HEK293 (cell line): ENCODE data around the gene MORN1.

ENCODE experiments used
- CTCF ChIA-PET: fragments of 350-600 bp; formaldehyde crosslinking; extraction: SDS; loops from one replicate; lab custom pipeline; 2021; ENCODE audit warnings: antibody characterized with exemption; lab: Yijun Ruan, JAX
- POLR2A ChIA-PET: fragments of 300-600 bp; formaldehyde crosslinking; extraction: SDS; loops from one replicate; lab custom pipeline; 2020; ENCODE audit warnings: antibody characterized with exemption, inconsistent platforms; lab: Yijun Ruan, JAX
- H3K27ac ChIP-seq: fragments of 200-500 bp; sonication (Bioruptor generic); 2 replicates; pipeline ENCODE4 v1.5.1; 2014; ENCODE audit warnings: low read depth, low read length, control low read depth, inconsistent platforms; ENCODE audit errors: extremely low read depth
- H3K36me3 ChIP-seq, 2 experiments: fragments of 200-500 bp in 1 of 2; sonication (Bioruptor generic) in 1 of 2; 1 replicate in 1 of 2; 2 replicates in 1 of 2; pipeline ENCODE4 v1.5.1; 2014 to 2017; ENCODE audit warnings: inconsistent platforms in 2 of 2, low read length in 2 of 2; ENCODE audit not compliant: control insufficient read depth in 2 of 2, insufficient read depth in 1 of 2
- H3K4me1 ChIP-seq: fragments of 200-500 bp; sonication (Bioruptor generic); 2 replicates; pipeline ENCODE4 v1.5.1; 2014; ENCODE audit warnings: mild to moderate bottlenecking, low read length, inconsistent platforms; ENCODE audit not compliant: control insufficient read depth, insufficient read depth
- H3K4me3 ChIP-seq: 2 replicates; pipeline ENCODE4 v1.5.1; 2011; ENCODE audit warnings: low read depth, mild to moderate bottlenecking, control low read depth, low read length, moderate library complexity
- H3K9me3 ChIP-seq: fragments of 200-500 bp; sonication (Bioruptor generic); 2 replicates; pipeline ENCODE4 v1.5.1; 2014; ENCODE audit warnings: low read depth, low read length, inconsistent platforms; ENCODE audit not compliant: control insufficient read depth, insufficient read depth
- AEBP2 ChIP-seq: fragments of 450-650 bp; formaldehyde crosslinking; IDR thresholded peaks from 2 replicates; pipeline ENCODE4 v1.5.1; 2016; ENCODE audit warnings: missing biosample characterization, missing genetic modification characterization, borderline replicate concordance
- GLIS2 ChIP-seq: fragments of 450-650 bp; formaldehyde crosslinking; IDR thresholded peaks from 2 replicates; pipeline ENCODE4 v1.5.1; 2016; ENCODE audit warnings: missing biosample characterization, missing genetic modification characterization
- INSM2 ChIP-seq: fragments of 450-650 bp; formaldehyde crosslinking; IDR thresholded peaks from 2 replicates; pipeline ENCODE4 v1.5.1; 2016; ENCODE audit warnings: missing biosample characterization, missing genetic modification characterization
- KLF1 ChIP-seq: fragments of 450-650 bp; formaldehyde crosslinking; IDR thresholded peaks from 2 replicates; pipeline ENCODE4 v1.5.1; 2016; ENCODE audit warnings: missing biosample characterization, missing genetic modification characterization
- KLF17 ChIP-seq: fragments of 450-650 bp; formaldehyde crosslinking; IDR thresholded peaks from 2 replicates; pipeline ENCODE4 v1.5.1; 2016; ENCODE audit warnings: missing biosample characterization, missing genetic modification characterization
- KLF8 ChIP-seq: fragments of 450-650 bp; formaldehyde crosslinking; IDR thresholded peaks from 2 replicates; pipeline ENCODE4 v1.5.1; 2016; ENCODE audit warnings: missing biosample characterization, missing genetic modification characterization
- PATZ1 ChIP-seq: fragments of 450-650 bp; formaldehyde crosslinking; IDR thresholded peaks from 2 replicates; pipeline ENCODE4 v1.5.1; 2016; ENCODE audit warnings: missing biosample characterization, missing genetic modification characterization
- SALL2 ChIP-seq: fragments of 450-650 bp; formaldehyde crosslinking; IDR thresholded peaks from 2 replicates; pipeline ENCODE4 v1.5.0; 2017; ENCODE audit warnings: missing biosample characterization, mild to moderate bottlenecking, missing genetic modification characterization, borderline replicate concordance
- SP2 ChIP-seq: fragments of 450-650 bp; formaldehyde crosslinking; IDR thresholded peaks from 2 replicates; pipeline ENCODE4 v1.5.1; 2016; ENCODE audit warnings: missing biosample characterization, missing genetic modification characterization
- TRIM28 ChIP-seq: IDR thresholded peaks from 2 replicates; pipeline ENCODE4 v1.6.1; 2011; ENCODE audit warnings: low read length, control low read depth, borderline replicate concordance
- YY1 ChIP-seq: fragments of 450-650 bp; formaldehyde crosslinking; IDR thresholded peaks from 2 replicates; pipeline ENCODE4 v1.5.1; 2018; ENCODE audit warnings: missing biosample characterization, missing genetic modification characterization
- ZBTB20 ChIP-seq: fragments of 450-650 bp; formaldehyde crosslinking; IDR thresholded peaks from 2 replicates; pipeline ENCODE4 v1.5.1; 2016; ENCODE audit warnings: missing biosample characterization, missing genetic modification characterization
- ZBTB26 ChIP-seq: fragments of 450-650 bp; formaldehyde crosslinking; optimal IDR thresholded peaks from 2 replicates; pipeline ENCODE3; 2016; ENCODE audit warnings: missing biosample characterization, mild to moderate bottlenecking, missing genetic modification characterization
- ZBTB8A ChIP-seq: fragments of 450-650 bp; formaldehyde crosslinking; IDR thresholded peaks from 2 replicates; pipeline ENCODE4 v1.5.1; 2016; ENCODE audit warnings: missing biosample characterization, missing genetic modification characterization
- ZEB2 ChIP-seq: fragments of 450-650 bp; formaldehyde crosslinking; IDR thresholded peaks from 2 replicates; pipeline ENCODE4 v1.5.1; 2016; ENCODE audit warnings: missing biosample characterization, missing genetic modification characterization
- ZFP37 ChIP-seq: fragments of 450-650 bp; formaldehyde crosslinking; IDR thresholded peaks from 2 replicates; pipeline ENCODE4 v1.5.1; 2016; ENCODE audit warnings: missing biosample characterization, missing genetic modification characterization
- ZNF133 ChIP-seq: fragments of 450-650 bp; formaldehyde crosslinking; IDR thresholded peaks from 2 replicates; pipeline ENCODE4 v1.5.1; 2016; ENCODE audit warnings: missing biosample characterization, missing genetic modification characterization
- ZNF146 ChIP-seq: fragments of 450-650 bp; formaldehyde crosslinking; IDR thresholded peaks from 2 replicates; pipeline ENCODE4 v1.5.1; 2016; ENCODE audit warnings: missing biosample characterization, missing genetic modification characterization
- ZNF248 ChIP-seq: fragments of 450-650 bp; formaldehyde crosslinking; IDR thresholded peaks from 2 replicates; pipeline ENCODE4 v1.5.1; 2017; ENCODE audit warnings: missing biosample characterization, missing genetic modification characterization
- ZNF426 ChIP-seq: fragments of 450-650 bp; formaldehyde crosslinking; IDR thresholded peaks from 2 replicates; pipeline ENCODE4 v1.5.1; 2017; ENCODE audit warnings: missing biosample characterization, missing genetic modification characterization, mild to moderate bottlenecking, inconsistent platforms, moderate library complexity
- ZNF449 ChIP-seq: fragments of 450-650 bp; formaldehyde crosslinking; IDR thresholded peaks from 2 replicates; pipeline ENCODE4 v1.5.1; 2017; ENCODE audit warnings: missing biosample characterization, mild to moderate bottlenecking, missing genetic modification characterization, moderate library complexity
- ZNF514 ChIP-seq: fragments of 450-650 bp; formaldehyde crosslinking; IDR thresholded peaks from 2 replicates; pipeline ENCODE4 v1.5.1; 2016; ENCODE audit warnings: missing biosample characterization, missing genetic modification characterization
- ZNF530 ChIP-seq: fragments of 450-650 bp; formaldehyde crosslinking; IDR thresholded peaks from 2 replicates; pipeline ENCODE4 v1.5.1; 2016; ENCODE audit warnings: low read depth, missing biosample characterization, missing genetic modification characterization
- ZNF596 ChIP-seq: fragments of 450-650 bp; IDR thresholded peaks from 2 replicates; pipeline ENCODE4 v1.5.0; 2018; ENCODE audit warnings: missing biosample characterization, mild to moderate bottlenecking, missing genetic modification characterization, moderate library complexity
- ZNF623 ChIP-seq: fragments of 450-650 bp; formaldehyde crosslinking; IDR thresholded peaks from 2 replicates; pipeline ENCODE4 v1.5.1; 2016; ENCODE audit warnings: missing biosample characterization, missing genetic modification characterization
- ZNF677 ChIP-seq: fragments of 450-650 bp; IDR thresholded peaks from 2 replicates; pipeline ENCODE4 v1.5.0; 2018; ENCODE audit warnings: missing biosample characterization, mild to moderate bottlenecking, missing genetic modification characterization, moderate library complexity
- ZNF843 ChIP-seq: fragments of 450-650 bp; formaldehyde crosslinking; IDR thresholded peaks from 2 replicates; pipeline ENCODE4 v1.5.1; 2016; ENCODE audit warnings: missing biosample characterization, missing genetic modification characterization
- ZXDB ChIP-seq: fragments of 450-650 bp; formaldehyde crosslinking; IDR thresholded peaks from 2 replicates; pipeline ENCODE4 v1.5.1; 2016; ENCODE audit warnings: missing biosample characterization, missing genetic modification characterization

The MORN1 gene

GRCh38 chr1:2314803-2315673 lies 76.3 kb downstream of the MORN1 start (continued):
- TF ChIP-seq ZFP37 (no peak), ZNF449 (tag by site-specific recombination) (no peak), SALL2 (no peak), KLF8 (tag by site-specific recombination) (peak; percentile 53; the same call in 1 of the 2 replicates), ZNF677 (no peak), ZNF623 (tag by site-specific recombination) (no peak), ZNF843 (no peak), ZNF514 (no peak), ZBTB8A (tag by site-specific recombination) (no peak), ZXDB (no peak), YY1 (tag by site-specific recombination) (no peak), TRIM28 (no peak)

GRCh38 chr1:2314273-2314802 lies 77.0 kb downstream of the MORN1 start:
- Histone ChIP-seq H3K27ac (no peak overlapping the region; the same call in 1 of the 2 replicates), H3K36me3 (peaks cover 0 to 4% of the 10 kb centered on the region in 2 experiments; a peak in 1 of 3 replicates), H3K4me1 (peaks cover 13% of the 10 kb centered on the region), H3K9me3 (no peaks in the 10 kb centered on the region), H3K4me3 (peak overlapping the region; percentile 48)
- ChIA-PET CTCF (interaction anchor here (0.6 to 1.7 kb wide), 3 partner anchors 24 to 119 kb away, joined by 4 to 7 read pairs (median 7); no protein-coding TSS in a partner anchor), POLR2A (interaction anchor here (1.3 to 1.5 kb wide), 2 partner anchors 69 to 87 kb away, joined by 3 to 4 read pairs; no protein-coding TSS in a partner anchor)
- TF ChIP-seq ZEB2 (0 out of 2 replicates have a peak, but pooled peaks have one; percentile 51), PATZ1 (peak; percentile 80), ZNF248 (tag by site-specific recombination) (no peak), ZNF146 (tag by site-specific recombination) (no peak), AEBP2 (tag by site-specific recombination) (no peak), ZNF530 (tag by site-specific recombination) (no peak), GLIS2 (tag by site-specific recombination) (peak; percentile 68), ZNF596 (tag by site-specific recombination) (peak; percentile 34; the same call in 1 of the 2 replicates), ZNF426 (tag by site-specific recombination) (no peak), INSM2 (tag by site-specific recombination) (peak; percentile 62), KLF17 (0 out of 2 replicates have a peak, but pooled peaks have one; percentile 41), ZNF133 (tag by site-specific recombination) (no peak), ZXDB (peak; percentile 78), KLF1 (tag by site-specific recombination) (peak; percentile 27; the same call in 1 of the 2 replicates), ZBTB26 (peak; percentile 49), SP2 (tag by site-specific recombination) (peak; percentile 11; the same call in 1 of the 2 replicates), ZBTB20 (tag by site-specific recombination) (peak; percentile 65)
